Liver (tissue), 9 donors: ENCODE results near the gene ZFYVE19. TPM values are rescaled to one million over a fixed set of nuclear protein-coding genes. Genes with fewer than 3 reads are reported as not detected.

ENCODE experiments used
- DNase-seq: peaks from one replicate; pipeline ENCODE4 v3.0.0-alpha.2; 2017; ENCODE audit warnings: low spot score
- H3K27ac ChIP-seq, 2 donors: one replicate each; pipeline ENCODE4 v1.7.0; 2013; ENCODE audit warnings: inconsistent platforms in 2 of 2, low read length in 2 of 2, control low read depth in 1 of 2, low read depth in 1 of 2, mild to moderate bottlenecking in 1 of 2
- H3K27me3 ChIP-seq, 4 donors: one replicate each; pipeline versions ENCODE4 v1.6.1 to v1.7.0; 2013; ENCODE audit warnings: low read length in 3 of 4, inconsistent platforms in 1 of 4, mild to moderate bottlenecking in 1 of 4, moderate library complexity in 1 of 4; ENCODE audit not compliant: control insufficient read depth in 4 of 4, insufficient read depth in 4 of 4
- H3K36me3 ChIP-seq, 4 donors: one replicate each; pipeline versions ENCODE4 v1.6.1 to v1.7.0; 2013; ENCODE audit warnings: low read length in 3 of 4, mild to moderate bottlenecking in 3 of 4, low read depth in 1 of 4, moderate library complexity in 1 of 4; ENCODE audit not compliant: control insufficient read depth in 4 of 4, insufficient read depth in 3 of 4
- H3K4me1 ChIP-seq, 4 donors: one replicate each; pipeline versions ENCODE4 v1.6.1 to v1.7.0; 2013; ENCODE audit warnings: low read length in 3 of 4, mild to moderate bottlenecking in 3 of 4, moderate library complexity in 1 of 4; ENCODE audit not compliant: control insufficient read depth in 4 of 4, insufficient read depth in 4 of 4
- H3K4me3 ChIP-seq, 3 donors: one replicate each; pipeline versions ENCODE4 v1.6.1 to v1.7.0; 2013; ENCODE audit warnings: low read length in 3 of 3, control low read depth in 1 of 3, low read depth in 1 of 3, mild to moderate bottlenecking in 1 of 3
- H3K9ac ChIP-seq, 2 donors: one replicate each; pipeline ENCODE4 v1.7.0; 2013; ENCODE audit warnings: low read length in 2 of 2, mild to moderate bottlenecking in 2 of 2, moderate library complexity in 2 of 2, control low read depth in 1 of 2, low read depth in 1 of 2
- H3K9me3 ChIP-seq, 4 donors: one replicate each; pipeline versions ENCODE4 v1.6.1 to v1.7.0; 2013; ENCODE audit warnings: low read length in 3 of 4; ENCODE audit not compliant: control insufficient read depth in 4 of 4
- EGR1 ChIP-seq, 2 donors: IDR thresholded peaks; 2 replicates each; pipeline ENCODE4 v1.6.1; 2016 to 2018; ENCODE audit warnings: antibody characterized with exemption in 2 of 2, low read depth in 2 of 2
- FOXA1 ChIP-seq: IDR thresholded peaks from 2 replicates; pipeline ENCODE4 v1.6.1; 2016; ENCODE audit warnings: antibody characterized with exemption
- GABPA ChIP-seq, 2 donors: IDR thresholded peaks in 1 of 2; conservative IDR thresholded peaks in 1 of 2; 2 replicates each; pipeline ENCODE4 v1.6.1; 2016; ENCODE audit warnings: antibody characterized with exemption in 2 of 2, mild to moderate bottlenecking in 1 of 2, moderate library complexity in 1 of 2
- HNF4A ChIP-seq, 2 donors: conservative IDR thresholded peaks; 2 replicates each; pipeline ENCODE4 v1.6.1; 2016; ENCODE audit warnings: antibody characterized with exemption in 2 of 2, mild to moderate bottlenecking in 2 of 2
- HNF4G ChIP-seq: IDR thresholded peaks from 2 replicates; pipeline ENCODE4 v1.6.1; 2016; ENCODE audit warnings: antibody characterized with exemption
- JUND ChIP-seq, 2 donors: IDR thresholded peaks; 2 replicates each; pipeline ENCODE4 v1.6.1; 2016; ENCODE audit warnings: antibody characterized with exemption in 2 of 2
- RAD21 ChIP-seq, 2 donors: IDR thresholded peaks; 2 replicates each; pipeline ENCODE4 v1.6.1; 2016; ENCODE audit warnings: antibody characterized with exemption in 2 of 2, mild to moderate bottlenecking in 2 of 2
- TAF1 ChIP-seq: conservative IDR thresholded peaks from 2 replicates; pipeline ENCODE4 v1.6.1; 2016; ENCODE audit warnings: antibody characterized with exemption, mild to moderate bottlenecking
- YY1 ChIP-seq: IDR thresholded peaks from 2 replicates; pipeline ENCODE4 v1.6.1; 2016; ENCODE audit warnings: antibody characterized with exemption, mild to moderate bottlenecking
- WGBS: extraction: QIAGEN DNeasy Blood & Tissue Kit; methylation state at CpG from one replicate; pipeline ENCODE4 v1.1.7; 2013; 5-methylcytosine and 5-hydroxymethylcytosine counted together
- polyA plus RNA-seq, 2 donors: library from polyadenylated mRNA; stranded (reverse) in 1 of 2; unstranded in 1 of 2; fragments of 200-250 nt in 1 of 2; fragments of >200 nt in 1 of 2; fragmentation: Nextera tagmentation in 1 of 2; extraction: Ambion mirVana in 1 of 2; gene quantifications; one replicate each; pipeline versions ENCODE4 v1.2.1 to v1.2.3, GENCODE V29; 2013 to 2015
- total RNA-seq, 2 donors: library from RNA; depleted of rRNA; stranded (reverse); fragments of >200 nt; gene quantifications; one replicate each; pipeline ENCODE4 v1.2.3, GENCODE V29; 2014
- TF ChIP-seq, protein P1 (sequence below): IDR thresholded peaks from 2 replicates; pipeline ENCODE4 v1.6.1; 2016; ENCODE audit warnings: antibody characterized with exemption
- TF ChIP-seq, protein P2 (sequence below): IDR thresholded peaks from 2 replicates; pipeline ENCODE4 v1.6.1; 2016; ENCODE audit warnings: antibody characterized with exemption
- TF ChIP-seq, protein P3 (sequence below): IDR thresholded peaks from 2 replicates; pipeline ENCODE4 v1.6.1; 2016; ENCODE audit warnings: antibody characterized with exemption
- TF ChIP-seq, protein P4 (sequence below): IDR thresholded peaks from 2 replicates; pipeline ENCODE4 v1.6.1; 2016; ENCODE audit warnings: antibody characterized with exemption, mild to moderate bottlenecking
- donor health status: healthy.
- donor health status: healthy.
- donor health status: healthy.
- donor health status: healthy.
- donor health status: healthy.

The ZFYVE19 gene
- total and polyA plus RNA-seq, 4 donors, result 10.4 to 41.2 (median 19.7) TPM

DNA sequence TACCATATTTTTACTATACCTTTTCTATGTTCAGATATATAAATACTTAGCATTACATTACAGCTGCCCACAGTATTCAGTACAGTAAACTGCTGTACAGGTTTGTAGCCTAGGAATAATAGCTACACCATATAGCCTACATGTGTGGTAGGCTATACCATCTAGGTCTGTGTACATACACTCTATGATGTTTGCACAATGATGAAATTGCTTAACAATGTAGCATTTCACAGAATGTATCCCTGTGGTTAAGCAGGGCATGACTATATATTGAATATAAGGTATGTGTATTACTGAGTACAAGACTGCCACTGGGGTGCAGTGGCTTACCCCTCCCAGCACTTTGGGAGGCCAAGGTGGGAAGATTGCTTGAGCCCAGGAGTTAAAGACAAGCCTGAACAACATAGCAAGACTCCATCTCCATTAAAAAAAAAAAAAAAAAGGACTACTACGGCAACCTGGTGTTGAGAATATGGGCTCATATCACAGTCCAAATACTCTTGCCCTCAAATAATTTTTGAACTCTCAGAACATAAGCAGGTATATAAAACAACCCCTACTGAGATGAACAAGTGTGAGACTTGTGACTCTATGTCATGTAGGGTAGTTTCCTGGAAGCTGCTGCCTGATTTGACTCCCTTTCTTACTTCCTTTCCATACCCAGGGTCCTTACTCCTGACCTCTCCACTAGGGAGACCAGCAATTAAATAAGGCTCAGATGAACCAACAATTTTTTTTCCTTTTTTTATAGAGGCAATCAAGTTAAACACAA is 16.9 kb downstream of the ZFYVE19 start:
- Histone ChIP-seq H3K9me3 (no peaks in the 10 kb centered on the region), H3K27me3 (no peaks in the 10 kb centered on the region), H3K9ac (no peak overlapping the region), H3K4me3 (no peak overlapping the region), H3K27ac (no peak overlapping the region), H3K4me1 (no peaks in the 10 kb centered on the region), H3K36me3 (no peaks in the 10 kb centered on the region)
- no peak for DNase-seq
- TF ChIP-seq YY1, result no peak
- TF ChIP-seq HNF4A (conservative IDR thresholded peaks at IDR 0.05), result no peak
- TF ChIP-seq, protein P1, sequence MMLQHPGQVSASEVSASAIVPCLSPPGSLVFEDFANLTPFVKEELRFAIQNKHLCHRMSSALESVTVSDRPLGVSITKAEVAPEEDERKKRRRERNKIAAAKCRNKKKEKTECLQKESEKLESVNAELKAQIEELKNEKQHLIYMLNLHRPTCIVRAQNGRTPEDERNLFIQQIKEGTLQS, result no peak
- TF ChIP-seq FOXA1, result no peak
- WGBS, result 89% methylated on average over 1 of the region's 1 CpG

DNA sequence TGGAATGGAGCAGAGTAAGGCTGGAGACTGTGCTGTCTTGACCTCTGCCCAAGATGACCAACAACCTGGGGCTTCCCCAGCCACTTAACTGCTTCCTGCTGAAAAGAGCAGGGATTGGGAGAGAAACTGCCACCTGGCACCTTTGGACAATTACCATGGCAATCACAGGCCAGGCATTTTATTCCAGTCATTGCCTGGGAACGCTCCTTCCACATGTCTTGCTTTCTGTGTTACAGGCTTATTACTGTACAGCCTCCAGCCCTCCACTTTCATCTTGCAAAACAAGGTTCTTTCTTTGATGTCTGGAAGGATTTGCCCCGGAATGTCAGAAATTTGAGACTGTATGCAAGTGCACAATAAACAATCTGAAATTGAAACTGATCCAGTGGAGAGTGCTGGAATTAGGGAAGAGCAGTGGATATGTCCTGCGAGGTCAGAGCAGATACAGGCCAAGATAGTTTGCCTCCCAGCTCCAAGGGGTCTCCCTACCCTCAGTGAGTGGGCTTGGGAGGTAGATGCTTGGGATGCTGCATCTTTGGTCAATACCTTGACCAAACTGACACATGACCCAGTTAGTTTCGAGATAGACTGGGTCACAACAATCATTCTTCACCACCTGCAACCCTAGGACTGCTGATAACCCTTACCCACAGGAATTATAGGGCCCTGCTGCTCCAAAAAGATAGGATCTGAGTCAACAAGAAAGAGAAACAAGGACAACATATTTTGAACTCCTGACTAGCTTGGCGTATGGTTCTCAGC is 19.0 kb downstream of the ZFYVE19 start:
- Histone ChIP-seq H3K9ac (no peak overlapping the region), H3K36me3 (no peaks in the 10 kb centered on the region), H3K9me3 (no peaks in the 10 kb centered on the region), H3K27me3 (no peaks in the 10 kb centered on the region), H3K27ac (no peak overlapping the region), H3K4me1 (no peaks in the 10 kb centered on the region), H3K4me3 (no peak overlapping the region)
- WGBS, result 84% methylated on average over 5 of the region's 5 CpGs
- TF ChIP-seq, protein P2, sequence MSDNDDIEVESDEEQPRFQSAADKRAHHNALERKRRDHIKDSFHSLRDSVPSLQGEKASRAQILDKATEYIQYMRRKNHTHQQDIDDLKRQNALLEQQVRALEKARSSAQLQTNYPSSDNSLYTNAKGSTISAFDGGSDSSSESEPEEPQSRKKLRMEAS, result no peak
- no peak for TF ChIP-seq GABPA (IDR thresholded peaks at IDR 0.05 in 1 of 2, conservative IDR thresholded peaks at IDR 0.05 in 1 of 2)
- TF ChIP-seq FOXA1, result no peak
- no peak for DNase-seq

DNA sequence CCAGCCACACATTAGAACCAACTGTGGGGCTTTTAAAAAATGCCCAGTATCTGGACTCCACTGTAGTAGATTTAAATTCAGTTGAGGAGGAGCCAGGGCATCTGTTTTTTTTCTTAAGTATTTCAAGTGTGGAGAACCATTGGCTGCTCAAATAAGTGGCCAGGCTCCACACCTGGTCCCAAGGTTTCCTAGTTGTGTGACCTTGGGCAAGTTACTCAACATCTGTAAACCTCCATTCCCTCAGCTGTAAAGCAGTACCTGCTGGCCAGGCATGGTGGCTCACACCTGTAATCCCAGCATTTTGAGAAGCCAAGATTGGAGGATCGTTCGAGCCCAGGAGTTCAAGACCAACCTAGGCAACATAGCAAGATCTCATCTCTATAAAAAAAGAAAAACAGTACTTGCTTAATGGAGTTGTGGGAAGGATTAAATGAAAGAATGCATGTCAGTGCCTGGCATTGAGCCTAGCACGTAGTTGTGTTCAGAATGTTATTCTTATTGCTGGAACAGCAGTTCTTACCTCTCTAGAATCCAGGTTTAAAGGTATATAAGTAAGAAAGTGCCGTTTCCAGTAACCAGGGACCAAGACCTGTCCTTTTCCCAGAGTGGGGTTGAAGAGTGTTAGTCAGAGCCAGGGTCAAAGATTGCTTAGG is 19.7 kb downstream of the ZFYVE19 start:
- H3K27me3 ChIP-seq, result no peaks in the 10 kb centered on the region
- WGBS, result 91% methylated on average over 4 of the region's 4 CpGs
- no peaks in the 10 kb centered on the region for H3K9me3 ChIP-seq
- no peak for TF ChIP-seq TAF1
- no peak for TF ChIP-seq HNF4G
- TF ChIP-seq, protein P3, sequence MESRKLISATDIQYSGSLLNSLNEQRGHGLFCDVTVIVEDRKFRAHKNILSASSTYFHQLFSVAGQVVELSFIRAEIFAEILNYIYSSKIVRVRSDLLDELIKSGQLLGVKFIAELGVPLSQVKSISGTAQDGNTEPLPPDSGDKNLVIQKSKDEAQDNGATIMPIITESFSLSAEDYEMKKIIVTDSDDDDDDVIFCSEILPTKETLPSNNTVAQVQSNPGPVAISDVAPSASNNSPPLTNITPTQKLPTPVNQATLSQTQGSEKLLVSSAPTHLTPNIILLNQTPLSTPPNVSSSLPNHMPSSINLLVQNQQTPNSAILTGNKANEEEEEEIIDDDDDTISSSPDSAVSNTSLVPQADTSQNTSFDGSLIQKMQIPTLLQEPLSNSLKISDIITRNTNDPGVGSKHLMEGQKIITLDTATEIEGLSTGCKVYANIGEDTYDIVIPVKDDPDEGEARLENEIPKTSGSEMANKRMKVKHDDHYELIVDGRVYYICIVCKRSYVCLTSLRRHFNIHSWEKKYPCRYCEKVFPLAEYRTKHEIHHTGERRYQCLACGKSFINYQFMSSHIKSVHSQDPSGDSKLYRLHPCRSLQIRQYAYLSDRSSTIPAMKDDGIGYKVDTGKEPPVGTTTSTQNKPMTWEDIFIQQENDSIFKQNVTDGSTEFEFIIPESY, result no peak
- TF ChIP-seq, protein P4, sequence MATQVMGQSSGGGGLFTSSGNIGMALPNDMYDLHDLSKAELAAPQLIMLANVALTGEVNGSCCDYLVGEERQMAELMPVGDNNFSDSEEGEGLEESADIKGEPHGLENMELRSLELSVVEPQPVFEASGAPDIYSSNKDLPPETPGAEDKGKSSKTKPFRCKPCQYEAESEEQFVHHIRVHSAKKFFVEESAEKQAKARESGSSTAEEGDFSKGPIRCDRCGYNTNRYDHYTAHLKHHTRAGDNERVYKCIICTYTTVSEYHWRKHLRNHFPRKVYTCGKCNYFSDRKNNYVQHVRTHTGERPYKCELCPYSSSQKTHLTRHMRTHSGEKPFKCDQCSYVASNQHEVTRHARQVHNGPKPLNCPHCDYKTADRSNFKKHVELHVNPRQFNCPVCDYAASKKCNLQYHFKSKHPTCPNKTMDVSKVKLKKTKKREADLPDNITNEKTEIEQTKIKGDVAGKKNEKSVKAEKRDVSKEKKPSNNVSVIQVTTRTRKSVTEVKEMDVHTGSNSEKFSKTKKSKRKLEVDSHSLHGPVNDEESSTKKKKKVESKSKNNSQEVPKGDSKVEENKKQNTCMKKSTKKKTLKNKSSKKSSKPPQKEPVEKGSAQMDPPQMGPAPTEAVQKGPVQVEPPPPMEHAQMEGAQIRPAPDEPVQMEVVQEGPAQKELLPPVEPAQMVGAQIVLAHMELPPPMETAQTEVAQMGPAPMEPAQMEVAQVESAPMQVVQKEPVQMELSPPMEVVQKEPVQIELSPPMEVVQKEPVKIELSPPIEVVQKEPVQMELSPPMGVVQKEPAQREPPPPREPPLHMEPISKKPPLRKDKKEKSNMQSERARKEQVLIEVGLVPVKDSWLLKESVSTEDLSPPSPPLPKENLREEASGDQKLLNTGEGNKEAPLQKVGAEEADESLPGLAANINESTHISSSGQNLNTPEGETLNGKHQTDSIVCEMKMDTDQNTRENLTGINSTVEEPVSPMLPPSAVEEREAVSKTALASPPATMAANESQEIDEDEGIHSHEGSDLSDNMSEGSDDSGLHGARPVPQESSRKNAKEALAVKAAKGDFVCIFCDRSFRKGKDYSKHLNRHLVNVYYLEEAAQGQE, result no peak
- TF ChIP-seq EGR1 (IDR thresholded peaks at IDR 0.05; ENCODE audit: low read depth in 2 of 2), result no peak
- TF ChIP-seq, protein P1, result no peak
- TF ChIP-seq JUND (IDR thresholded peaks at IDR 0.05), result no peak
- TF ChIP-seq RAD21 (IDR thresholded peaks at IDR 0.05), result no peak
- no peaks in the 10 kb centered on the region for H3K4me1 ChIP-seq
- H3K27ac ChIP-seq, result no peak overlapping the region
- H3K36me3 ChIP-seq, result no peaks in the 10 kb centered on the region
- H3K9ac ChIP-seq, result no peak overlapping the region
- DNase-seq, result no peak
- H3K4me3 ChIP-seq, result no peak overlapping the region
